ENCODE measurements around the gene RFX6. TPM values are rescaled to one million over a fixed set of nuclear protein-coding genes. Genes with fewer than 3 reads are reported as not detected.

The RFX6 gene
- total RNA-seq, 1 experiment from 2014 or later: 1.3 TPM

GRCh38 chr6:116955773-116956172 lies 78.7 kb downstream of the RFX6 start:
- H3K27ac Mint-ChIP-seq (ENCODE audit: unreplicated experiment): no peak overlapping the region
- POLR2A ChIA-PET: no interaction called here
- DNase-seq: no peak
- no peaks in the 10 kb centered on the region for H3K27me3 Mint-ChIP-seq (ENCODE audit: insufficient read depth, unreplicated experiment)
- no peak overlapping the region for H3K4me3 Mint-ChIP-seq (ENCODE audit: unreplicated experiment)
- peaks cover 24% of the 10 kb centered on the region for H3K4me1 ChIP-seq
- no peaks in the 10 kb centered on the region for H3K36me3 ChIP-seq (ENCODE audit: control insufficient read depth, insufficient read depth, low read length)
- H3K36me3 Mint-ChIP-seq (ENCODE audit: insufficient read depth, unreplicated experiment): no peaks in the 10 kb centered on the region
- H3K4me3 ChIP-seq (ENCODE audit: low read depth, low read length): no peak overlapping the region
- no peaks in the 10 kb centered on the region for H3K9me3 ChIP-seq
- no peak for TF ChIP-seq CTCF (IDR thresholded peaks at IDR 0.05; ENCODE audit: insufficient read depth in 1 of 2, low read depth in 1 of 2, low read length in 1 of 2, severe bottlenecking in 1 of 2, unreplicated experiment in 1 of 2)
- H3K27me3 ChIP-seq (replicated peaks; ENCODE audit: control insufficient read depth, insufficient read depth, low read length): no peaks in the 10 kb centered on the region
- no peaks in the 10 kb centered on the region for H3K9me3 Mint-ChIP-seq (ENCODE audit: unreplicated experiment)
- no TSS peak for BruUV-seq (replicated peaks)
- intact Hi-C loops (cut with micrococcal nuclease; ENCODE audit: unreplicated experiment): loop anchor here (1.0 kb wide), 2 partner anchors 22 to 31 kb away; no protein-coding TSS in a partner anchor
- H3K4me1 Mint-ChIP-seq (ENCODE audit: low read depth, unreplicated experiment): peaks cover 18% of the 10 kb centered on the region
- CTCF ChIA-PET: no interaction called here

DNA sequence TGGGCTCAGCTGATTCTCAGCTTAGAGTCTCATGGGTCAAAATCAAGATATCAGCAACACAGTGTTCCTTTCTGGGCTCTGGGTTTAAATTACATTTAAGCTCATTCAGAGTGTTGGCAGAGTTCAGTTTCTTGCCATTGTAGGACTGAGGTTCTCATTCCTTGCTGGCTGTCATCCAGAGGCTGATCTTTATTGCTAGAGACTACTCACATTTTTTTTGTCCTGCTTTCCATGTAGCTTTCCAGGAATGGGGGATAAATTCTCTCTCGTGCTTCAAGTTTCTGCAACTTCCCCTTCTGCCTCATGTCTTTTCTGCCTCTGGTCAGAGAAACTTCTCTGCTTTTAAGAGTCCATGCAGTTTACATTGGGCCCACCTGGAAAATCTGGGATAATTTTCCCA lies 86.9 kb downstream of the RFX6 start:
- CTCF ChIA-PET: no interaction called here
- H3K36me3 Mint-ChIP-seq (ENCODE audit: insufficient read depth, unreplicated experiment): no peaks in the 10 kb centered on the region
- peaks cover 20% of the 10 kb centered on the region for H3K9me3 Mint-ChIP-seq (ENCODE audit: unreplicated experiment)
- no TSS peak for BruUV-seq (replicated peaks)
- no peak overlapping the region for H3K4me3 Mint-ChIP-seq (ENCODE audit: unreplicated experiment)
- H3K4me1 Mint-ChIP-seq (ENCODE audit: low read depth, unreplicated experiment): no peaks in the 10 kb centered on the region
- Histone ChIP-seq H3K27me3 (replicated peaks; ENCODE audit: control insufficient read depth, insufficient read depth, low read length) (no peaks in the 10 kb centered on the region), H3K4me3 (ENCODE audit: low read depth, low read length) (no peak overlapping the region), H3K36me3 (ENCODE audit: control insufficient read depth, insufficient read depth, low read length) (no peaks in the 10 kb centered on the region), H3K9me3 (no peaks in the 10 kb centered on the region), H3K4me1 (no peaks in the 10 kb centered on the region)
- DNase-seq: no peak
- H3K27me3 Mint-ChIP-seq (ENCODE audit: insufficient read depth, unreplicated experiment): no peaks in the 10 kb centered on the region
- no peak for TF ChIP-seq CTCF (IDR thresholded peaks at IDR 0.05; ENCODE audit: insufficient read depth in 1 of 2, low read depth in 1 of 2, low read length in 1 of 2, severe bottlenecking in 1 of 2, unreplicated experiment in 1 of 2)
- no peak overlapping the region for H3K27ac Mint-ChIP-seq (ENCODE audit: unreplicated experiment)
- intact Hi-C loops (cut with micrococcal nuclease; ENCODE audit: unreplicated experiment): no loop called here
- POLR2A ChIA-PET: no interaction called here

DNA sequence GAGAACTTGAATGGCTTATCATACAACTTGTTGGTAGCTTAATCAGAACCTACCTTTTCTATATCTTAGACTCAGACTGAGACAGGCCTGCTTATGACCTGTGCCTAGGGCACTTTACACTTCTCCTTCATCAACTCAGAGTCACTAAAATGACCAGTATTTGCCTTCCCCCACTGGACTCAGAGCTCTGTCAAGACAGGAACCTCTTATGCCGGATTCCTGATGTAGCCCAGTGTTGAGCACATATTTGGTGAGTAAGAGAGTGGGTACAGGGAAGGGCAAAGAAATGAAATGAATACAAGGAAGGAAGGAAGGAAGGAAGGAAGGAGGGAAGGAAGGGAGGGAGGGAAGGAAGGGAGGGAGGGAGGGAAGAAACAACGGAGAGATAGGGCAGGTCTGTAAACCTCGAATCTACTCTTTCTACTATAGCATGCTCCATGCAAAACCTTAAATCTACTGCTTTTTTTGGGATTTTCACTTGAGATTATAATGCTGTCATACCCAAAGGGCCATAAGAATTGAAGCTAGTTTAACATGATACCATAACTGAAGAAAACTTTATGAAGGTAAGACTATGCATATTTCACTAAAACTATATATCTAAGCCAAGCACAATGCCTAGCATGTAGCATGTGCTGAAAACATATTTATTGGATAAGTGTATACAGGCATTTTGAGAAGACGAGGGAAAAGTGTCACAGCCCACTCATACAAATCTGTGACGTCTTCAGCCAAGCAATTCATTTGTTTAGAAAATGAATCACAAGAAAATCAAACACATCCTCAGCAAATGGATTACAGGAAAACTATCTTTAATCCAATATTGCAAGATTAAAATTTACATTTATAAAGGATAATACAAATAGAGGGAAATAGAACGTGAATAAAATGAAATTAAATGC lies 89.9 kb downstream of the RFX6 start:
- no peaks in the 10 kb centered on the region for H3K4me1 Mint-ChIP-seq (ENCODE audit: low read depth, unreplicated experiment)
- H3K27me3 Mint-ChIP-seq (ENCODE audit: insufficient read depth, unreplicated experiment): no peaks in the 10 kb centered on the region
- no peak overlapping the region for H3K27ac Mint-ChIP-seq (ENCODE audit: unreplicated experiment)
- H3K9me3 ChIP-seq: no peaks in the 10 kb centered on the region
- ChIA-PET CTCF (no interaction called here), POLR2A (no interaction called here)
- intact Hi-C loops (cut with micrococcal nuclease; ENCODE audit: unreplicated experiment): no loop called here
- H3K4me1 ChIP-seq: no peaks in the 10 kb centered on the region
- no peak for TF ChIP-seq CTCF (IDR thresholded peaks at IDR 0.05; ENCODE audit: insufficient read depth in 1 of 2, low read depth in 1 of 2, low read length in 1 of 2, severe bottlenecking in 1 of 2, unreplicated experiment in 1 of 2)
- H3K4me3 ChIP-seq (ENCODE audit: low read depth, low read length): no peak overlapping the region
- no peaks in the 10 kb centered on the region for H3K36me3 Mint-ChIP-seq (ENCODE audit: insufficient read depth, unreplicated experiment)
- no peak for DNase-seq
- H3K36me3 ChIP-seq (ENCODE audit: control insufficient read depth, insufficient read depth, low read length): no peaks in the 10 kb centered on the region
- no peaks in the 10 kb centered on the region for H3K27me3 ChIP-seq (replicated peaks; ENCODE audit: control insufficient read depth, insufficient read depth, low read length)
- peaks cover 15% of the 10 kb centered on the region for H3K9me3 Mint-ChIP-seq (ENCODE audit: unreplicated experiment)
- no peak overlapping the region for H3K4me3 Mint-ChIP-seq (ENCODE audit: unreplicated experiment)
- no TSS peak for BruUV-seq (replicated peaks)

All from Caco-2 (cell line).